ENCODE data around the gene PLXDC1.

GRCh38 chr17:39015546-39015935, 135.9 kb downstream of the PLXDC1 start:
- TF ChIP-seq POLR2A (IDR thresholded peaks at IDR 0.05; ENCODE audit: low read length), result no peak
- no peak for TF ChIP-seq GATA1 (IDR thresholded peaks at IDR 0.05; ENCODE audit: low read depth, low read length)

All from erythroblast (primary cell).